IMR-90 (cell line): ENCODE data around the gene CREB3L1. TPM values are rescaled to one million over a fixed set of nuclear protein-coding genes. Genes with fewer than 3 reads are reported as not detected.

Experiments
- ATAC-seq: fragments of 200-7000 bp; cut with Tn5 transposase; 2 replicates; pipeline ENCODE4 v1.9.1; 2020; ENCODE audit warnings: low read depth, mild to moderate bottlenecking, moderate library complexity
- BruUV-seq: library from RNA; stranded (reverse); fragments of 400-500 nt; replicated peaks from 2 replicates; lab custom pipeline; 2021; lab: Mats Ljungman, UMichigan
- CTCF ChIA-PET: fragments of 300-600 bp; formaldehyde crosslinking; extraction: SDS; loops from one replicate; lab custom pipeline; 2021; ENCODE audit warnings: antibody characterized with exemption; lab: Yijun Ruan, JAX
- POLR2A ChIA-PET: fragments of 300-600 bp; sonication (Branson Sonifier 250); formaldehyde crosslinking; loops from one replicate; lab custom pipeline; 2022; ENCODE audit warnings: antibody characterized with exemption; ENCODE audit not compliant: unreplicated experiment; lab: Charles Lee
- DNase-seq: peaks from one replicate; pipeline ENCODE4 v3.0.0; 2013
- H2AFZ ChIP-seq: replicated peaks from 2 replicates; pipeline ENCODE3; 2013; ENCODE audit warnings: low read length, mild to moderate bottlenecking; ENCODE audit not compliant: poor library complexity
- H2AK5ac ChIP-seq: 2 replicates; pipeline ENCODE4 v1.6.1; 2013; ENCODE audit warnings: low read depth, low read length, inconsistent platforms
- H2AK9ac ChIP-seq: replicated peaks from 2 replicates; pipeline ENCODE3; 2013; ENCODE audit warnings: mild to moderate bottlenecking, low read depth, low read length, moderate library complexity; ENCODE audit not compliant: poor library complexity
- H2BK120ac ChIP-seq: 2 replicates; pipeline ENCODE4 v1.6.1; 2013; ENCODE audit warnings: low read depth, low read length, inconsistent platforms
- H2BK15ac ChIP-seq: 3 replicates; pipeline ENCODE4 v1.6.1; 2013; ENCODE audit warnings: low read depth, low read length, inconsistent platforms
- H2BK20ac ChIP-seq: 2 replicates; pipeline ENCODE4 v1.6.1; 2013; ENCODE audit warnings: low read depth, mild to moderate bottlenecking, inconsistent platforms, low read length, moderate library complexity
- H2BK5ac ChIP-seq: 2 replicates; pipeline ENCODE4 v1.6.1; 2013; ENCODE audit warnings: mild to moderate bottlenecking, low read depth, low read length, inconsistent platforms; ENCODE audit not compliant: poor library complexity, severe bottlenecking
- H3K14ac ChIP-seq: replicated peaks from 2 replicates; pipeline ENCODE4 v1.6.1; 2013; ENCODE audit warnings: low read depth, low read length, inconsistent platforms
- H3K18ac ChIP-seq: 2 replicates; pipeline ENCODE4 v1.6.1; 2013; ENCODE audit warnings: low read depth, low read length, control low read depth
- H3K23ac ChIP-seq: 2 replicates; pipeline ENCODE4 v1.6.1; 2013; ENCODE audit warnings: low read depth, low read length, inconsistent platforms
- H3K27ac ChIP-seq: 2 replicates; pipeline ENCODE4 v1.5.1; 2013; ENCODE audit warnings: mild to moderate bottlenecking, control low read depth, low read length; ENCODE audit not compliant: insufficient read depth
- H3K27me3 ChIP-seq: 2 replicates; pipeline ENCODE4 v1.6.1; 2013; ENCODE audit warnings: low read length; ENCODE audit not compliant: control insufficient read depth, insufficient read depth
- H3K36me3 ChIP-seq: 2 replicates; pipeline ENCODE4 v1.6.1; 2013; ENCODE audit warnings: low read length, mixed read lengths; ENCODE audit not compliant: control insufficient read depth, insufficient read depth
- H3K4ac ChIP-seq: 2 replicates; pipeline ENCODE4 v1.6.1; 2013; ENCODE audit warnings: low read depth, low read length, inconsistent platforms
- H3K4me1 ChIP-seq: 2 replicates; pipeline ENCODE4 v1.6.1; 2013; ENCODE audit warnings: low read length, mixed read lengths; ENCODE audit not compliant: control insufficient read depth, insufficient read depth
- H3K4me2 ChIP-seq: 2 replicates; pipeline ENCODE4 v1.6.1; 2013; ENCODE audit warnings: low read depth, mild to moderate bottlenecking, control low read depth, low read length, moderate library complexity
- H3K4me3 ChIP-seq: 2 replicates; pipeline ENCODE4 v1.5.1; 2013; ENCODE audit warnings: low read depth, mild to moderate bottlenecking, control low read depth, low read length, moderate library complexity; ENCODE audit not compliant: insufficient read depth
- H3K56ac ChIP-seq: 2 replicates; pipeline ENCODE4 v1.6.1; 2013; ENCODE audit warnings: low read length, inconsistent platforms; ENCODE audit not compliant: insufficient read depth; ENCODE audit errors: extremely low read depth
- H3K79me1 ChIP-seq, 2 experiments: 2 replicates each; pipeline ENCODE4 v1.6.1; 2013; ENCODE audit warnings: low read length in 2 of 2, inconsistent platforms in 1 of 2, low read depth in 1 of 2
- H3K9ac ChIP-seq: 2 replicates; pipeline ENCODE4 v1.6.1; 2013; ENCODE audit warnings: low read depth, low read length, control low read depth
- H3K9me1 ChIP-seq: 2 replicates; pipeline ENCODE4 v1.6.1; 2013; ENCODE audit warnings: low read length, inconsistent platforms; ENCODE audit not compliant: insufficient read depth
- H3K9me3 ChIP-seq: 2 replicates; pipeline ENCODE4 v1.6.1; 2013; ENCODE audit warnings: low read length; ENCODE audit not compliant: control insufficient read depth, insufficient read depth
- H4K20me1 ChIP-seq: 2 replicates; pipeline ENCODE4 v1.6.1; 2013; ENCODE audit warnings: low read length, inconsistent platforms; ENCODE audit not compliant: insufficient read depth
- H4K5ac ChIP-seq: 2 replicates; pipeline ENCODE4 v1.6.1; 2013; ENCODE audit warnings: mild to moderate bottlenecking, low read depth, low read length, control low read depth
- H4K8ac ChIP-seq, 2 experiments: 2 replicates each; pipeline ENCODE4 v1.6.1; 2013; ENCODE audit warnings: low read depth in 2 of 2, low read length in 2 of 2, control low read depth in 1 of 2, inconsistent platforms in 1 of 2
- H4K91ac ChIP-seq: 2 replicates; pipeline ENCODE4 v1.6.1; 2013; ENCODE audit warnings: low read depth, low read length, inconsistent platforms; ENCODE audit not compliant: insufficient read depth
- CHD1 ChIP-seq: IDR thresholded peaks from 2 replicates; pipeline ENCODE4 v1.6.1; 2012; ENCODE audit warnings: low read depth, low read length, improper control_type of control experiment
- MXI1 ChIP-seq: IDR thresholded peaks from 2 replicates; pipeline ENCODE4 v1.6.1; 2012; ENCODE audit warnings: low read depth, mild to moderate bottlenecking, low read length, moderate library complexity, borderline replicate concordance
- RAD21 ChIP-seq: IDR thresholded peaks from 2 replicates; pipeline ENCODE4 v1.6.1; 2012; ENCODE audit warnings: low read length, improper control_type of control experiment
- SMC3 ChIP-seq: fragments of 150-350 bp; IDR thresholded peaks from 2 replicates; pipeline ENCODE4 v1.6.1; 2016; ENCODE audit warnings: low read depth, mild to moderate bottlenecking, antibody characterized with exemption, low read length, moderate library complexity
- WGBS, 2 experiments: methylation state at CpG; one replicate each; pipeline versions ENCODE4 v1.1.5 to v1.1.7; 2013; ENCODE audit warnings: missing lambda C conversion rate in 2 of 2; ENCODE audit not compliant: insufficient read length in 1 of 2; ENCODE audit errors: extremely low coverage in 2 of 2; 5-methylcytosine and 5-hydroxymethylcytosine counted together
- dilution Hi-C: fragments of 300-500 bp; cut with HindIII; formaldehyde crosslinking; loops from one replicate; pipeline ENCODE4 v1.14.3; 2018; ENCODE audit warnings: low sequenced_read_pairs; ENCODE audit not compliant: unreplicated experiment
- in situ Hi-C: fragments of 300-500 bp; cut with MboI; formaldehyde crosslinking; loops from 3 replicates; pipeline ENCODE4 v1.14.3; 2019; ENCODE audit warnings: low sequenced_read_pairs, inconsistent platforms, mixed read lengths
- intact Hi-C: fragments of 100-400 bp; cut with micrococcal nuclease; formaldehyde crosslinking; loops from 2 replicates; pipeline ENCODE4 v1.10.0; 2022
- polyA plus RNA-seq, 3 experiments: library from polyadenylated mRNA; depleted of rRNA; stranded (reverse); fragments of >200 nt; gene quantifications; 2 replicates each; pipeline ENCODE4 v1.2.3, GENCODE V29; 2012; ENCODE audit warnings: low replicate concordance in 1 of 3
- total RNA-seq: library from RNA; depleted of rRNA; stranded (reverse); fragments of >200 nt; gene quantifications from 2 replicates; pipeline ENCODE4 v1.2.3, GENCODE V29; 2012
- TF ChIP-seq, protein P1 (sequence below): fragments of 150-350 bp; IDR thresholded peaks from 2 replicates; pipeline ENCODE4 v1.6.1; 2016; ENCODE audit warnings: low read depth, mild to moderate bottlenecking, low read length, moderate library complexity, borderline replicate concordance

Gene CREB3L1
- total and polyA plus RNA-seq, 2 of the 4 experiments (the other 2 are of a cell fraction) = 8.1 to 82.3 TPM

GRCh38 chr11:46285594-46286033, 8.2 kb downstream of the CREB3L1 start:
- peaks cover 24% of the 10 kb centered on the region for H3K36me3 ChIP-seq
- ChIA-PET POLR2A (no interaction called here), CTCF (interaction anchor here (0.6 to 1.6 kb wide), 3 partner anchors 13 to 153 kb away, joined by 3 to 8 read pairs (median 5); no protein-coding TSS in a partner anchor)
- peak overlapping the region; percentile 51; the same call in 1 of the 2 replicates for H2BK120ac ChIP-seq
- peak overlapping the region; percentile 70 for H3K14ac ChIP-seq
- WGBS, 2 experiments = no CpG with 5 or more reads among the region's 11 CpGs
- H3K27me3 ChIP-seq = no peaks in the 10 kb centered on the region
- peak overlapping the region; percentile 43; the same call in 1 of the 2 replicates for H2BK20ac ChIP-seq
- H2AK5ac ChIP-seq = peak overlapping the region; percentile 88
- H4K8ac ChIP-seq = peak overlapping the region; percentile 32 to 69; a peak in 2 of 4 replicates
- peak overlapping the region; percentile 58 for H2AFZ ChIP-seq
- H3K4ac ChIP-seq = peak overlapping the region; percentile 73
- H3K4me2 ChIP-seq = peak overlapping the region; percentile 86
- peak overlapping the region; percentile 2; the same call in 1 of the 2 replicates for H3K4me3 ChIP-seq
- H3K79me1 ChIP-seq = peaks cover 3 to 75% of the 10 kb centered on the region in 2 experiments; a peak in 3 of 4 replicates
- ATAC-seq = peak; percentile 45
- H3K56ac ChIP-seq = peak overlapping the region; percentile 21; the same call in 1 of the 2 replicates
- peaks cover 35% of the 10 kb centered on the region for H3K4me1 ChIP-seq
- peak overlapping the region; percentile 93 for H3K23ac ChIP-seq
- intact Hi-C loops = no loop called here
- no peak overlapping the region; the same call in 2 of the 3 replicates for H2BK15ac ChIP-seq
- peak overlapping the region; percentile 74 for H3K18ac ChIP-seq
- H3K9me1 ChIP-seq = peaks cover 40% of the 10 kb centered on the region
- H3K9ac ChIP-seq = peak overlapping the region; percentile 74
- peak overlapping the region; percentile 75 for H2AK9ac ChIP-seq
- peak overlapping the region; percentile 33 for H4K91ac ChIP-seq
- DNase-seq = peak; percentile 75
- H2BK5ac ChIP-seq = peak overlapping the region; percentile 84
- H4K5ac ChIP-seq = peak overlapping the region; percentile 68
- in situ Hi-C loops = no loop called here
- H4K20me1 ChIP-seq = peaks cover 83% of the 10 kb centered on the region
- H3K27ac ChIP-seq = peak overlapping the region; percentile 92
- no TSS peak for BruUV-seq
- TF ChIP-seq CHD1 (no peak), SMC3 (no peak), RAD21 (no peak), MXI1 (peak; percentile 15; the same call in 1 of the 2 replicates)
- TF ChIP-seq, protein P1, sequence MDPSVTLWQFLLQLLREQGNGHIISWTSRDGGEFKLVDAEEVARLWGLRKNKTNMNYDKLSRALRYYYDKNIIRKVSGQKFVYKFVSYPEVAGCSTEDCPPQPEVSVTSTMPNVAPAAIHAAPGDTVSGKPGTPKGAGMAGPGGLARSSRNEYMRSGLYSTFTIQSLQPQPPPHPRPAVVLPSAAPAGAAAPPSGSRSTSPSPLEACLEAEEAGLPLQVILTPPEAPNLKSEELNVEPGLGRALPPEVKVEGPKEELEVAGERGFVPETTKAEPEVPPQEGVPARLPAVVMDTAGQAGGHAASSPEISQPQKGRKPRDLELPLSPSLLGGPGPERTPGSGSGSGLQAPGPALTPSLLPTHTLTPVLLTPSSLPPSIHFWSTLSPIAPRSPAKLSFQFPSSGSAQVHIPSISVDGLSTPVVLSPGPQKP = no peak
- H3K9me3 ChIP-seq = no peaks in the 10 kb centered on the region
- dilution Hi-C loops = no loop called here
